Caki2 (cell line): ENCODE measurements around the gene CPXM1. TPM values are rescaled to one million over a fixed set of nuclear protein-coding genes. Genes with fewer than 3 reads are reported as not detected.

ENCODE experiments used
- DNase-seq: peaks from one replicate; pipeline ENCODE4 v3.0.0-alpha.2; 2015; ENCODE audit warnings: low read depth
- in situ Hi-C: cut with HindIII; loops from 2 replicates; pipeline ENCODE4 v1.10.0; 2016; ENCODE audit warnings: low sequenced_read_pairs, low pct_unique_long_range_greater_than_20kb, mixed read lengths
- total RNA-seq: library from RNA; depleted of rRNA; stranded (reverse); fragments of >200 nt; shearing (Covaris generic); gene quantifications from 2 replicates; pipeline ENCODE4 v1.2.3, GENCODE V29; 2014; ENCODE audit warnings: low replicate concordance; rRNA removed

CPXM1 gene
- total RNA-seq, 1 experiment from 2014 or later, result not detected

- no peak for DNase-seq
- in situ Hi-C loops, result no loop called here
Measured at GRCh38 chr20:2745060-2745910, 55.1 kb downstream of the CPXM1 start.

Other genes starting within 250 kb of the CPXM1 start
- gene NOP56, start 148.0 kb downstream of the CPXM1 start, total RNA-seq, result 214 and 336 TPM in 2 replicates
- gene IDH3B, start 136.4 kb downstream of the CPXM1 start, total RNA-seq, result 190 and 266 TPM in 2 replicates
- gene EBF4, start 107.8 kb downstream of the CPXM1 start, total RNA-seq, result 9.6 and 12.7 TPM in 2 replicates
- gene C20orf141, start 14.4 kb upstream of the CPXM1 start, total RNA-seq, result not detected in 2 replicates
- not detected in 2 replicates for gene TMEM239, start 15.7 kb upstream of the CPXM1 start, total RNA-seq
- 31.8 and 37.3 TPM in 2 replicates for gene PCED1A, start 40.0 kb upstream of the CPXM1 start, total RNA-seq
- 47.5 and 50.6 TPM in 2 replicates for gene VPS16, start 40.1 kb upstream of the CPXM1 start, total RNA-seq
- 16.9 and 26.9 TPM in 2 replicates for gene PTPRA, start 72.9 kb upstream of the CPXM1 start, total RNA-seq
- not detected in 2 replicates for gene GNRH2, start 243.0 kb upstream of the CPXM1 start, total RNA-seq
- gene MRPS26, start 245.4 kb upstream of the CPXM1 start, total RNA-seq, result 131 and 216 TPM in 2 replicates